HCT116 (cell line): ENCODE data around the gene HBG1. TPM values are rescaled to one million over a fixed set of nuclear protein-coding genes. Genes with fewer than 3 reads are reported as not detected.

ENCODE experiments used
- ATAC-seq: fragments of 200-7000 bp; cut with Tn5 transposase; 2 replicates; pipeline ENCODE4 v1.9.1; 2020; ENCODE audit warnings: mild to moderate bottlenecking, moderate library complexity
- BruUV-seq: library from RNA; stranded (reverse); fragments of 400-500 nt; replicated peaks from 2 replicates; lab custom pipeline; 2021; lab: Mats Ljungman, UMichigan
- CTCF ChIA-PET: fragments of 300-600 bp; sonication (Branson Sonifier 250); formaldehyde crosslinking; loops from one replicate; lab custom pipeline; 2021; ENCODE audit warnings: antibody characterized with exemption; lab: Charles Lee
- POLR2A ChIA-PET: fragments of 300-600, 350-600 bp; sonication (Branson Sonifier 250); formaldehyde crosslinking; loops from one replicate; lab custom pipeline; 2021; ENCODE audit warnings: antibody characterized with exemption; lab: Charles Lee
- RAD21 ChIA-PET, 2 experiments: fragments of 300-600 bp; sonication (Branson Sonifier 250); formaldehyde crosslinking; loops; one replicate each; lab custom pipeline; 2023; ENCODE audit warnings: low total read pairs in 2 of 2; ENCODE audit not compliant: uncharacterized antibody in 2 of 2, unreplicated experiment in 2 of 2, low non-redundant PET in 1 of 2; lab: Charles Lee
- DNase-seq: peaks from one replicate; pipeline ENCODE4 v3.0.0-alpha.2; 2010; ENCODE audit warnings: low read depth, low spot score
- H2AFZ ChIP-seq: fragments of 200-600 bp; shearing (Covaris generic), sonication (generic); 2 replicates; pipeline ENCODE4 v1.6.1; 2017; ENCODE audit warnings: low read depth, mixed run types, mixed read lengths, antibody characterized with exemption, low read length; ENCODE audit not compliant: poor library complexity, severe bottlenecking
- H3K27ac ChIP-seq: 2 replicates; pipeline ENCODE4 v1.5.1; 2012; ENCODE audit warnings: low read depth, low read length
- H3K27me3 ChIP-seq: fragments of 200-600 bp; sonication (generic); 2 replicates; pipeline ENCODE4 v1.6.1; 2016; ENCODE audit warnings: mixed run types, low read length, mixed read lengths; ENCODE audit not compliant: insufficient read depth
- H3K36me3 ChIP-seq, 2 experiments: fragments of 200-500 bp in 1 of 2; fragments of 200-600 bp in 1 of 2; sonication (Bioruptor generic) in 1 of 2; sonication (generic) in 1 of 2; 2 replicates each; pipeline versions ENCODE4 v1.5.1 to v1.6.1; 2014 to 2016; ENCODE audit warnings: low read length in 2 of 2, inconsistent platforms in 1 of 2, mixed read lengths in 1 of 2, mixed run types in 1 of 2; ENCODE audit not compliant: insufficient read depth in 2 of 2, control insufficient read depth in 1 of 2
- H3K4me1 ChIP-seq, 2 experiments: fragments of 200-600 bp in 1 of 2; sonication (generic) in 1 of 2; 2 replicates each; pipeline versions ENCODE4 v1.5.1 to v1.6.1; 2012 to 2017; ENCODE audit warnings: low read length in 2 of 2, inconsistent platforms in 1 of 2, mild to moderate bottlenecking in 1 of 2, mixed read lengths in 1 of 2, mixed run types in 1 of 2, moderate library complexity in 1 of 2; ENCODE audit not compliant: insufficient read depth in 2 of 2, control insufficient read depth in 1 of 2
- H3K4me2 ChIP-seq: fragments of 200-600 bp; sonication (generic); 2 replicates; pipeline ENCODE4 v1.6.1; 2017; ENCODE audit warnings: mixed run types, low read length, mixed read lengths
- H3K4me3 ChIP-seq, 2 experiments: fragments of 200-600 bp in 1 of 2; sonication (generic) in 1 of 2; replicated peaks in 1 of 2; 2 replicates each; pipeline ENCODE4 v1.5.1; 2011 to 2016; ENCODE audit warnings: low read length in 2 of 2, control low read depth in 1 of 2, low read depth in 1 of 2, mild to moderate bottlenecking in 1 of 2, mixed read lengths in 1 of 2, mixed run types in 1 of 2
- H3K79me2 ChIP-seq: fragments of 200-600 bp; sonication (generic); 2 replicates; pipeline ENCODE4 v1.6.1; 2017; ENCODE audit warnings: mild to moderate bottlenecking, mixed run types, low read length, moderate library complexity, mixed read lengths; ENCODE audit not compliant: insufficient read depth
- H3K9ac ChIP-seq: fragments of 200-600 bp; sonication (generic); 2 replicates; pipeline ENCODE4 v1.6.1; 2016; ENCODE audit warnings: low read length, mixed read lengths
- H3K9me2 ChIP-seq: fragments of 200-600 bp; sonication (generic), shearing (Covaris generic); 2 replicates; pipeline ENCODE4 v1.6.1; 2017; ENCODE audit warnings: mixed run types, mild to moderate bottlenecking, moderate library complexity; ENCODE audit not compliant: insufficient read depth
- H3K9me3 ChIP-seq, 2 experiments: fragments of 200-500 bp in 1 of 2; fragments of 200-600 bp in 1 of 2; sonication (Bioruptor generic) in 1 of 2; sonication (generic) in 1 of 2; 2 replicates each; pipeline ENCODE4 v1.6.1; 2014 to 2017; ENCODE audit warnings: low read length in 2 of 2, mixed read lengths in 2 of 2, inconsistent platforms in 1 of 2, low read depth in 1 of 2, mild to moderate bottlenecking in 1 of 2, mixed run types in 1 of 2, moderate library complexity in 1 of 2; ENCODE audit not compliant: control insufficient read depth in 1 of 2, insufficient read depth in 1 of 2
- H4K20me1 ChIP-seq: fragments of 200-600 bp; sonication (generic), shearing (Covaris generic); 2 replicates; pipeline ENCODE4 v1.6.1; 2017; ENCODE audit warnings: mixed run types, mild to moderate bottlenecking, moderate library complexity; ENCODE audit not compliant: insufficient read depth
- CBX3 ChIP-seq: IDR thresholded peaks from 2 replicates; pipeline ENCODE4 v1.6.1; 2012; ENCODE audit warnings: low read depth
- EGR1 ChIP-seq: IDR thresholded peaks from 2 replicates; pipeline ENCODE4 v1.6.1; 2012; ENCODE audit warnings: low read depth
- ELF1 ChIP-seq: IDR thresholded peaks from 2 replicates; pipeline ENCODE4 v1.6.1; 2012; ENCODE audit warnings: low read depth, borderline replicate concordance
- EZH2 ChIP-seq: fragments of 200-600 bp; sonication (generic); IDR thresholded peaks from 2 replicates; pipeline ENCODE4 v1.6.1; 2017; ENCODE audit warnings: antibody characterized with exemption, mixed run types
- EZH2phosphoT487 ChIP-seq: fragments of 200-600 bp; IDR thresholded peaks from 2 replicates; pipeline ENCODE4 v1.6.1; 2018; ENCODE audit warnings: antibody characterized with exemption, borderline replicate concordance
- FOSL1 ChIP-seq: IDR thresholded peaks from 2 replicates; pipeline ENCODE4 v1.6.1; 2012; ENCODE audit warnings: low read depth
- RAD21 ChIP-seq: IDR thresholded peaks from 2 replicates; pipeline ENCODE4 v1.6.1; 2012; ENCODE audit warnings: low read depth, mild to moderate bottlenecking
- SIN3A ChIP-seq: IDR thresholded peaks from 2 replicates; pipeline ENCODE4 v1.6.1; 2012; ENCODE audit warnings: low read depth
- SRF ChIP-seq: IDR thresholded peaks from 2 replicates; pipeline ENCODE4 v1.6.1; 2012; ENCODE audit warnings: low read depth
- YY1 ChIP-seq: IDR thresholded peaks from 2 replicates; pipeline ENCODE4 v1.6.1; 2011; ENCODE audit warnings: low read length, low read depth, moderate library complexity, mild to moderate bottlenecking; ENCODE audit not compliant: insufficient replicate concordance; ENCODE audit errors: extremely low read depth
- ZFX ChIP-seq: fragments of 450-650 bp; IDR thresholded peaks from 2 replicates; pipeline ENCODE4 v1.6.1; 2017
- intact Hi-C: fragments of 100-400 bp; cut with micrococcal nuclease; formaldehyde crosslinking; loops from 2 replicates; pipeline ENCODE4 v1.10.0; 2022
- total RNA-seq: library from RNA; stranded (reverse); gene quantifications from one replicate; pipeline ENCODE4 v1.2.1, GENCODE V29; 2021; ENCODE audit not compliant: unreplicated experiment
- TF ChIP-seq, protein P1 (sequence below): IDR thresholded peaks from 2 replicates; pipeline ENCODE4 v1.6.1; 2012
- TF ChIP-seq, protein P2 (sequence below): IDR thresholded peaks from 2 replicates; pipeline ENCODE4 v1.6.1; 2012; ENCODE audit warnings: low read depth
- TF ChIP-seq, protein P3 (sequence below), 3 experiments: fragments of 200-600 bp in 1 of 3; sonication (generic) in 1 of 3; IDR thresholded peaks in 2 of 3; conservative IDR thresholded peaks in 1 of 3; 2 replicates each; pipeline ENCODE4 v1.5.1; 2012 to 2017; ENCODE audit warnings: low read depth in 2 of 3, low read length in 2 of 3, antibody characterized with exemption in 1 of 3, borderline replicate concordance in 1 of 3, control low read depth in 1 of 3, mild to moderate bottlenecking in 1 of 3, mixed read lengths in 1 of 3, mixed run types in 1 of 3, moderate library complexity in 1 of 3; ENCODE audit not compliant: insufficient read depth in 1 of 3

HBG1 gene
- total RNA-seq, 1 experiment from 2014 or later = 3.6 TPM

DNA sequence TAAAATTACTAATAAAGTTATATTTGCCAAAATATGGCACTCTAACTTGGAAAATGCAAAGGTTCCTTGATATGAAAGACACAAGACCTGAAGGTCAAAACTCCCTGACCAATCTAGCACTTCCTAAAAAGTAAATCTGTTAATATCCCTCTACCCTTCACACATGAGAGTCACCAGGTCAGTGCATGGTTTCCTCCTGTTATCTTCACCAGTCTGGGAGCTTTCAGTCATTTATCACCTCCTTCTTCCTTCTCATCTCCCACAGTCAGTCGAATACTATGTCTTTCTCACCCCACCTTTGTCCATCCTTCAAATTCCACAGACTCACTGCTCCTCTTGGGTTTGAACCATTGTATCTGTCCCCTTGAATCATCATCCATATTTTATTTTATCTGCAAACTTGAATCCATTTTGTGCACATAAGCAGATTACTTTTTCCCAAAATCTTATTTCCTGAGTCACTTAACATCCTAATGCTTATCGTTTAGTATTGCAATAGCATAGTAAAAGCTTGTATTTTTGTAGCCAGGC is 17.4 kb upstream of the HBG1 start:
- no peak for ATAC-seq

DNA sequence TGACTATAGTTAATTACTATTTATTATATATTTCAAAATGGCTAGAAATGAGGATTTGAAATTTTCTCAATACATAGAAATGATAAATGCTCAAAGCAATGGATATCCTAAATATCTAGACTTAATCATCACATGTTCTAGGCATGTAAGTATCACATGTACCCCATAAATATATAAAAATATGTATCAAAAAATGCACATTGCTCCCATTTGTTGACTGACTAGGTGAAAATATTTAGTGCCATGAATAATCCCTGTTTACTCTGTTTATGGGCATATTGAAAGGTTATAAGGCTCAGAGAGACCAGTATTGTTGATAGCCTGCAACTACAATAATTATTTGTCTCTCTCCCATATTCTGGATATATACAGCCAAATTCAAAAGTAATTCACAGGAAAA is 17.0 kb upstream of the HBG1 start:
- Histone ChIP-seq H3K79me2 (no peaks in the 10 kb centered on the region), H3K4me1 (no peaks in the 10 kb centered on the region), H2AFZ (no peak overlapping the region), H3K9me2 (no peaks in the 10 kb centered on the region), H3K36me3 (peaks cover 0 to 8% of the 10 kb centered on the region in 2 experiments; a peak in 1 of 4 replicates), H4K20me1 (no peaks in the 10 kb centered on the region; the same call in 1 of the 2 replicates), H3K9ac (no peak overlapping the region), H3K27ac (no peak overlapping the region), H3K4me2 (no peak overlapping the region), H3K9me3 (no peaks in the 10 kb centered on the region), H3K4me3 (no peak overlapping the region), H3K27me3 (no peaks in the 10 kb centered on the region)
- no peak for ATAC-seq
- ChIA-PET POLR2A (no interaction called here), CTCF (no interaction called here), RAD21 (no interaction called here)
- intact Hi-C loops = no loop called here
- no TSS peak for BruUV-seq
- no peak for DNase-seq
- no peak for TF ChIP-seq YY1
- TF ChIP-seq ZFX = no peak
- no peak for TF ChIP-seq RAD21
- TF ChIP-seq, protein P1, sequence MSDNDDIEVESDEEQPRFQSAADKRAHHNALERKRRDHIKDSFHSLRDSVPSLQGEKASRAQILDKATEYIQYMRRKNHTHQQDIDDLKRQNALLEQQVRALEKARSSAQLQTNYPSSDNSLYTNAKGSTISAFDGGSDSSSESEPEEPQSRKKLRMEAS = no peak
- TF ChIP-seq, protein P2, sequence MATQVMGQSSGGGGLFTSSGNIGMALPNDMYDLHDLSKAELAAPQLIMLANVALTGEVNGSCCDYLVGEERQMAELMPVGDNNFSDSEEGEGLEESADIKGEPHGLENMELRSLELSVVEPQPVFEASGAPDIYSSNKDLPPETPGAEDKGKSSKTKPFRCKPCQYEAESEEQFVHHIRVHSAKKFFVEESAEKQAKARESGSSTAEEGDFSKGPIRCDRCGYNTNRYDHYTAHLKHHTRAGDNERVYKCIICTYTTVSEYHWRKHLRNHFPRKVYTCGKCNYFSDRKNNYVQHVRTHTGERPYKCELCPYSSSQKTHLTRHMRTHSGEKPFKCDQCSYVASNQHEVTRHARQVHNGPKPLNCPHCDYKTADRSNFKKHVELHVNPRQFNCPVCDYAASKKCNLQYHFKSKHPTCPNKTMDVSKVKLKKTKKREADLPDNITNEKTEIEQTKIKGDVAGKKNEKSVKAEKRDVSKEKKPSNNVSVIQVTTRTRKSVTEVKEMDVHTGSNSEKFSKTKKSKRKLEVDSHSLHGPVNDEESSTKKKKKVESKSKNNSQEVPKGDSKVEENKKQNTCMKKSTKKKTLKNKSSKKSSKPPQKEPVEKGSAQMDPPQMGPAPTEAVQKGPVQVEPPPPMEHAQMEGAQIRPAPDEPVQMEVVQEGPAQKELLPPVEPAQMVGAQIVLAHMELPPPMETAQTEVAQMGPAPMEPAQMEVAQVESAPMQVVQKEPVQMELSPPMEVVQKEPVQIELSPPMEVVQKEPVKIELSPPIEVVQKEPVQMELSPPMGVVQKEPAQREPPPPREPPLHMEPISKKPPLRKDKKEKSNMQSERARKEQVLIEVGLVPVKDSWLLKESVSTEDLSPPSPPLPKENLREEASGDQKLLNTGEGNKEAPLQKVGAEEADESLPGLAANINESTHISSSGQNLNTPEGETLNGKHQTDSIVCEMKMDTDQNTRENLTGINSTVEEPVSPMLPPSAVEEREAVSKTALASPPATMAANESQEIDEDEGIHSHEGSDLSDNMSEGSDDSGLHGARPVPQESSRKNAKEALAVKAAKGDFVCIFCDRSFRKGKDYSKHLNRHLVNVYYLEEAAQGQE = no peak
- TF ChIP-seq EZH2 = no peak
- TF ChIP-seq EGR1 = no peak
- TF ChIP-seq ELF1 = no peak

More for the DNA sequence above, 17.4 kb upstream of the HBG1 start:
- Histone ChIP-seq H3K9me2 (no peaks in the 10 kb centered on the region), H3K4me1 (no peaks in the 10 kb centered on the region), H3K9ac (no peak overlapping the region), H4K20me1 (no peaks in the 10 kb centered on the region; the same call in 1 of the 2 replicates), H3K27ac (no peak overlapping the region), H3K4me2 (no peak overlapping the region), H3K79me2 (no peaks in the 10 kb centered on the region), H3K27me3 (no peaks in the 10 kb centered on the region), H3K9me3 (no peaks in the 10 kb centered on the region), H3K36me3 (peaks cover 0 to 8% of the 10 kb centered on the region in 2 experiments; a peak in 1 of 4 replicates), H2AFZ (no peak overlapping the region), H3K4me3 (no peak overlapping the region)
- TF ChIP-seq SRF (no peak), ELF1 (no peak), SIN3A (no peak), CBX3 (no peak), FOSL1 (no peak), EZH2phosphoT487 (no peak)
- TF ChIP-seq, protein P3, sequence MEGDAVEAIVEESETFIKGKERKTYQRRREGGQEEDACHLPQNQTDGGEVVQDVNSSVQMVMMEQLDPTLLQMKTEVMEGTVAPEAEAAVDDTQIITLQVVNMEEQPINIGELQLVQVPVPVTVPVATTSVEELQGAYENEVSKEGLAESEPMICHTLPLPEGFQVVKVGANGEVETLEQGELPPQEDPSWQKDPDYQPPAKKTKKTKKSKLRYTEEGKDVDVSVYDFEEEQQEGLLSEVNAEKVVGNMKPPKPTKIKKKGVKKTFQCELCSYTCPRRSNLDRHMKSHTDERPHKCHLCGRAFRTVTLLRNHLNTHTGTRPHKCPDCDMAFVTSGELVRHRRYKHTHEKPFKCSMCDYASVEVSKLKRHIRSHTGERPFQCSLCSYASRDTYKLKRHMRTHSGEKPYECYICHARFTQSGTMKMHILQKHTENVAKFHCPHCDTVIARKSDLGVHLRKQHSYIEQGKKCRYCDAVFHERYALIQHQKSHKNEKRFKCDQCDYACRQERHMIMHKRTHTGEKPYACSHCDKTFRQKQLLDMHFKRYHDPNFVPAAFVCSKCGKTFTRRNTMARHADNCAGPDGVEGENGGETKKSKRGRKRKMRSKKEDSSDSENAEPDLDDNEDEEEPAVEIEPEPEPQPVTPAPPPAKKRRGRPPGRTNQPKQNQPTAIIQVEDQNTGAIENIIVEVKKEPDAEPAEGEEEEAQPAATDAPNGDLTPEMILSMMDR (IDR thresholded peaks at IDR 0.05 in 2 of 3, conservative IDR thresholded peaks at IDR 0.05 in 1 of 3; ENCODE audit: borderline replicate concordance in 1 of 3, insufficient read depth in 1 of 3, low read depth in 2 of 3, low read length in 2 of 3) = no peak
- no peak for DNase-seq
- POLR2A ChIA-PET = no interaction called here
- no TSS peak for BruUV-seq
- RAD21 ChIA-PET = no interaction called here
- CTCF ChIA-PET = no interaction called here
- intact Hi-C loops = no loop called here
